ENCODE results near the gene MPO.

- peak in 1 of 3 experiments; percentile 21 for TF ChIP-seq CTCF (IDR thresholded peaks at IDR 0.05)
- no peak for TF ChIP-seq POLR2A (IDR thresholded peaks at IDR 0.05)
- TF ChIP-seq POLR2AphosphoS5 (IDR thresholded peaks at IDR 0.05; ENCODE audit: insufficient read depth in 1 of 2, low read depth in 1 of 2), result no peak
Measured at GRCh38 chr17:58303971-58304749, 23.4 kb upstream of the MPO start.

Measured in vagina (tissue), 2 donors.